Smooth muscle cell (in vitro differentiated cells): ENCODE measurements around the gene RPL10A. TPM values are rescaled to one million over a fixed set of nuclear protein-coding genes. Genes with fewer than 3 reads are reported as not detected.

Experiments
- DNase-seq: peaks from one replicate; lab custom pipeline; 2025; ENCODE audit not compliant: unreplicated experiment; lab: John Stamatoyannopoulos, UW
- H2AFZ ChIP-seq: fragments of 200-600 bp; sonication (generic); 2 replicates; pipeline ENCODE4 v1.6.0; 2016; ENCODE audit warnings: antibody characterized with exemption, low read depth, mild to moderate bottlenecking
- H3F3A ChIP-seq: fragments of 200-600 bp; sonication (generic); 2 replicates; pipeline ENCODE4 v1.6.0; 2017; ENCODE audit warnings: antibody characterized with exemption, low read depth
- H3K27ac ChIP-seq: fragments of 200-600 bp; sonication (generic); 2 replicates; pipeline ENCODE4 v1.5.1; 2016; ENCODE audit warnings: low read depth, mild to moderate bottlenecking
- H3K27me3 ChIP-seq: fragments of 200-600 bp; sonication (generic); 2 replicates; pipeline ENCODE4 v1.6.1; 2016; ENCODE audit warnings: low read depth, mild to moderate bottlenecking
- H3K36me3 ChIP-seq: fragments of 200-600 bp; sonication (generic); 2 replicates; pipeline ENCODE4 v1.5.1; 2016; ENCODE audit warnings: low read depth
- H3K4me1 ChIP-seq: fragments of 200-600 bp; sonication (generic); 2 replicates; pipeline ENCODE4 v1.5.1; 2016; ENCODE audit warnings: low read depth
- H3K4me2 ChIP-seq: fragments of 200-600 bp; sonication (generic); 2 replicates; pipeline ENCODE4 v1.6.0; 2016; ENCODE audit warnings: mild to moderate bottlenecking
- H3K4me3 ChIP-seq: fragments of 200-600 bp; sonication (generic); 2 replicates; pipeline ENCODE4 v1.5.1; 2016; ENCODE audit warnings: mild to moderate bottlenecking
- H3K79me2 ChIP-seq: fragments of 200-600 bp; sonication (generic); 2 replicates; pipeline ENCODE4 v1.6.0; 2016; ENCODE audit warnings: low read depth, mild to moderate bottlenecking
- H3K9ac ChIP-seq: fragments of 200-600 bp; sonication (generic); 2 replicates; pipeline ENCODE4 v1.6.0; 2016; ENCODE audit warnings: low read depth
- H3K9me3 ChIP-seq: fragments of 200-600 bp; sonication (generic); replicated peaks from 2 replicates; pipeline ENCODE4 v1.5.1; 2016; ENCODE audit warnings: low read depth
- H4K20me1 ChIP-seq: fragments of 200-600 bp; sonication (generic); 2 replicates; pipeline ENCODE4 v1.6.0; 2016; ENCODE audit warnings: low read depth
- WGBS: methylation state at CpG from one replicate; pipeline ENCODE4 v1.1.7; 2016; ENCODE audit warnings: low lambda C conversion rate; 5-methylcytosine and 5-hydroxymethylcytosine counted together
- polyA plus RNA-seq: library from polyadenylated mRNA; unstranded; fragments of >200 nt; fragmentation: Nextera tagmentation; extraction: Ambion mirVana; gene quantifications from 2 replicates; pipeline ENCODE4 v1.2.1, GENCODE V29; 2016
- total RNA-seq: library from RNA; depleted of rRNA; stranded (reverse); fragments of >200 nt; gene quantifications from 2 replicates; pipeline ENCODE4 v1.2.3, GENCODE V29; 2014
- TF ChIP-seq, protein P1 (sequence below): fragments of 200-600 bp; sonication (generic); IDR thresholded peaks from 2 replicates; pipeline ENCODE4 v1.5.1; 2017; ENCODE audit warnings: borderline replicate concordance, mild to moderate bottlenecking, antibody characterized with exemption; ENCODE audit not compliant: insufficient read depth, poor library complexity, severe bottlenecking

The RPL10A gene
- total and polyA plus RNA-seq, 2 experiments from 2014 or later: 307 to 1,090 TPM

DNA sequence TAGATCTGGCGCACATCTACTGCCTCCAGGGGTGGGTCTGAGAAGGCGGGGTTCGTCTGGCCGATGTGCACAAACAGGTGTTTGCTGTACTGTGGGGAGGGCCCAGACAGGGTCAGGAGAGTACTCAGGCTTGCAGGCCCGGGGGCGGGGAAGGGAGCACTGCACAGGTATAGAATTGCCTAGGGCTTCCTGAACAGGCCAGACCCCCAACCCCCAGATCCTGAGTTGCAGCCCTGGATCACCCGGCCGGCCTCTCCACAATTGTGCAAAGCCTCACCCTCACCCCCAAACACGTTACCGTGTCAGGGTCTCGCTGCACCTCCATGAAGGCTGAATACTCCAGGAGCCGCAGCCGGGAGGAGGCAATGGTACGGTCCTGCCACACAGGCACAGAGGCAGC, 7.8 kb downstream of the RPL10A start:
- peaks cover 20% of the 10 kb centered on the region for H3F3A ChIP-seq
- no peak overlapping the region for H3K4me3 ChIP-seq
- no peak overlapping the region for H3K4me2 ChIP-seq
- TF ChIP-seq, protein P1, sequence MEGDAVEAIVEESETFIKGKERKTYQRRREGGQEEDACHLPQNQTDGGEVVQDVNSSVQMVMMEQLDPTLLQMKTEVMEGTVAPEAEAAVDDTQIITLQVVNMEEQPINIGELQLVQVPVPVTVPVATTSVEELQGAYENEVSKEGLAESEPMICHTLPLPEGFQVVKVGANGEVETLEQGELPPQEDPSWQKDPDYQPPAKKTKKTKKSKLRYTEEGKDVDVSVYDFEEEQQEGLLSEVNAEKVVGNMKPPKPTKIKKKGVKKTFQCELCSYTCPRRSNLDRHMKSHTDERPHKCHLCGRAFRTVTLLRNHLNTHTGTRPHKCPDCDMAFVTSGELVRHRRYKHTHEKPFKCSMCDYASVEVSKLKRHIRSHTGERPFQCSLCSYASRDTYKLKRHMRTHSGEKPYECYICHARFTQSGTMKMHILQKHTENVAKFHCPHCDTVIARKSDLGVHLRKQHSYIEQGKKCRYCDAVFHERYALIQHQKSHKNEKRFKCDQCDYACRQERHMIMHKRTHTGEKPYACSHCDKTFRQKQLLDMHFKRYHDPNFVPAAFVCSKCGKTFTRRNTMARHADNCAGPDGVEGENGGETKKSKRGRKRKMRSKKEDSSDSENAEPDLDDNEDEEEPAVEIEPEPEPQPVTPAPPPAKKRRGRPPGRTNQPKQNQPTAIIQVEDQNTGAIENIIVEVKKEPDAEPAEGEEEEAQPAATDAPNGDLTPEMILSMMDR: no peak
- no peak overlapping the region for H3K9ac ChIP-seq
- H3K4me1 ChIP-seq: peaks cover under 1% of the 10 kb centered on the region
- H4K20me1 ChIP-seq: peaks cover 44% of the 10 kb centered on the region
- no peak for DNase-seq
- no peak overlapping the region for H3K27ac ChIP-seq
- H3K9me3 ChIP-seq: no peaks in the 10 kb centered on the region
- peaks cover under 1% of the 10 kb centered on the region for H3K79me2 ChIP-seq
- peaks cover 4% of the 10 kb centered on the region for H3K36me3 ChIP-seq
- no peak overlapping the region for H2AFZ ChIP-seq
- 95% methylated on average over 14 of the region's 14 CpGs for WGBS
- no peaks in the 10 kb centered on the region for H3K27me3 ChIP-seq

DNA sequence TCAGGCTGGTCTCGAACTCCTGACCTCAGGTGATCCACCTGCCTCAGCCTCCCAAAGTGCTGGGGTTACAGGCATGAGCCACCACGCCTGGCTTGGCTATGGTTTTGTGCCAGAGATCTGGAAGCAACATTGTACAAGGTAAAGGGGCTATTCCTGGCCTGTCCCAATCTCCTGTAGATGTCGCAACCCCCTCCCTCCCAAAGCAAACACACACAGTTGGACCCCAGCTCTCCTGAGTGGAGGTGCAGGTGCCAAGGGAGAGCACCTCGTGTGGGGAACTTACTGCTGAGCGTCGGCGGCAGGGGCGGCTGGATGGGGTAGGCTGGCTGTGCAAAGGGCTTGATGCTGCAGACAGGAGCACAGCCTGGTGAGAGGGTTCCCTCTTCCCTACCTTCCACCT, 8.8 kb downstream of the RPL10A start:
- TF ChIP-seq, protein P1: no peak
- H3K9me3 ChIP-seq: no peaks in the 10 kb centered on the region
- peaks cover 44% of the 10 kb centered on the region for H4K20me1 ChIP-seq
- H3K4me1 ChIP-seq: no peaks in the 10 kb centered on the region
- H3K9ac ChIP-seq: no peak overlapping the region
- peaks cover 4% of the 10 kb centered on the region for H3K36me3 ChIP-seq
- no peak overlapping the region for H3K4me2 ChIP-seq
- peaks cover 13% of the 10 kb centered on the region for H3F3A ChIP-seq
- over 99% methylated on average over 8 of the region's 8 CpGs for WGBS
- DNase-seq: no peak
- peaks cover 3% of the 10 kb centered on the region for H3K79me2 ChIP-seq
- H3K4me3 ChIP-seq: no peak overlapping the region
- H3K27ac ChIP-seq: no peak overlapping the region
- H3K27me3 ChIP-seq: no peaks in the 10 kb centered on the region
- H2AFZ ChIP-seq: no peak overlapping the region

- WGBS: 96% methylated on average over 5 of the region's 5 CpGs
- Histone ChIP-seq H3K9me3 (no peaks in the 10 kb centered on the region), H2AFZ (no peak overlapping the region), H3K4me1 (no peaks in the 10 kb centered on the region), H3F3A (peaks cover 7% of the 10 kb centered on the region), H3K27me3 (no peaks in the 10 kb centered on the region), H3K36me3 (peaks cover 4% of the 10 kb centered on the region), H3K9ac (no peak overlapping the region), H3K4me3 (no peak overlapping the region), H4K20me1 (peaks cover 44% of the 10 kb centered on the region), H3K4me2 (no peak overlapping the region), H3K27ac (no peak overlapping the region), H3K79me2 (peaks cover 4% of the 10 kb centered on the region)
- TF ChIP-seq, protein P1: no peak
- DNase-seq: no peak
Measured at GRCh38 chr6:35477551-35478179, 9.5 kb downstream of the RPL10A start.

- Histone ChIP-seq H2AFZ (no peak overlapping the region), H3F3A (peaks cover 7% of the 10 kb centered on the region), H3K4me1 (no peaks in the 10 kb centered on the region), H3K79me2 (peaks cover 7% of the 10 kb centered on the region), H3K36me3 (peaks cover 4% of the 10 kb centered on the region), H3K27me3 (no peaks in the 10 kb centered on the region), H3K4me3 (no peak overlapping the region), H4K20me1 (peaks cover 43% of the 10 kb centered on the region), H3K27ac (no peak overlapping the region), H3K9me3 (no peaks in the 10 kb centered on the region), H3K9ac (no peak overlapping the region), H3K4me2 (no peak overlapping the region)
- TF ChIP-seq, protein P1: no peak
- 99% methylated on average over 7 of the region's 7 CpGs for WGBS
- no peak for DNase-seq
Measured at GRCh38 chr6:35478259-35478658, 10.1 kb downstream of the RPL10A start.
